Testis (tissue), 2 donors: ENCODE results near the gene DAP3.

Source experiments
- CTCF ChIP-seq, 3 experiments: fragments of 450-650 bp in 2 of 3; fragments of 200-600 bp in 1 of 3; sonication (generic) in 1 of 3; IDR thresholded peaks; one replicate each; pipeline ENCODE4 v1.5.1; 2016 to 2019; ENCODE audit warnings: antibody characterized with exemption in 3 of 3, mild to moderate bottlenecking in 2 of 3, moderate library complexity in 1 of 3
- POLR2A ChIP-seq: fragments of 450-650 bp; IDR thresholded peaks from one replicate; pipeline ENCODE4 v1.6.1; 2017; ENCODE audit warnings: antibody characterized with exemption, mild to moderate bottlenecking, moderate library complexity

- TF ChIP-seq CTCF (IDR thresholded peaks at IDR 0.05) (no peak), POLR2A (no peak)
Measured at GRCh38 chr1:155717041-155717440, 28.1 kb downstream of the DAP3 start.
